HG03025 (cell line): ENCODE data around the gene GBE1.

Source experiments
- ATAC-seq: cut with Tn5 transposase; IDR thresholded peaks from one replicate; pipeline ENCODE4 v1.9.1; 2021; ENCODE audit warnings: mild to moderate bottlenecking, moderate library complexity; ENCODE audit not compliant: unreplicated experiment, low FRiP score

The GBE1 gene

GRCh38 chr3:81709606-81710005 lies 51.8 kb downstream of the GBE1 start:
- no peak for ATAC-seq

- no peak for ATAC-seq
These were observed 53.4 kb downstream of the GBE1 start for GRCh38 chr3:81707996-81708395.

GRCh38 chr3:81702126-81702525 lies 59.3 kb downstream of the GBE1 start:
- ATAC-seq = no peak

GRCh38 chr3:81699536-81700320 lies 61.7 kb downstream of the GBE1 start:
- ATAC-seq = no peak

GRCh38 chr3:81696090-81696489 lies 65.4 kb downstream of the GBE1 start:
- ATAC-seq = no peak

- no peak for ATAC-seq
These were observed 66.1 kb downstream of the GBE1 start for GRCh38 chr3:81695302-81695701.

GRCh38 chr3:81694662-81695061 lies 66.8 kb downstream of the GBE1 start:
- no peak for ATAC-seq

GRCh38 chr3:81692766-81693165 lies 68.7 kb downstream of the GBE1 start:
- no peak for ATAC-seq

- ATAC-seq = no peak
These were observed 71.8 kb downstream of the GBE1 start for GRCh38 chr3:81689617-81690016.

GRCh38 chr3:81684751-81685395 lies 76.6 kb downstream of the GBE1 start:
- ATAC-seq = no peak

GRCh38 chr3:81676706-81677456 lies 84.6 kb downstream of the GBE1 start:
- no peak for ATAC-seq

- no peak for ATAC-seq
These were observed 86.8 kb downstream of the GBE1 start for GRCh38 chr3:81674690-81675089.

GRCh38 chr3:81668283-81668682 lies 93.2 kb downstream of the GBE1 start:
- ATAC-seq = no peak

GRCh38 chr3:81666502-81667121 lies 94.8 kb downstream of the GBE1 start:
- no peak for ATAC-seq

GRCh38 chr3:81663114-81663513 lies 98.3 kb downstream of the GBE1 start:
- no peak for ATAC-seq

- ATAC-seq = no peak
These were observed 101.4 kb downstream of the GBE1 start for GRCh38 chr3:81660036-81660435.

- no peak for ATAC-seq
These were observed 103.0 kb downstream of the GBE1 start for GRCh38 chr3:81658322-81658997.

- no peak for ATAC-seq
These were observed 110.3 kb downstream of the GBE1 start for GRCh38 chr3:81651139-81651538.

- no peak for ATAC-seq
These were observed 111.3 kb downstream of the GBE1 start for GRCh38 chr3:81650187-81650586.

- no peak for ATAC-seq
These were observed 116.2 kb downstream of the GBE1 start for GRCh38 chr3:81645248-81645647.
